HepG2 (cell line): ENCODE data around the gene FAM83C. TPM values are rescaled to one million over a fixed set of nuclear protein-coding genes. Genes with fewer than 3 reads are reported as not detected.

Experiments
- EHMT2 ChIP-seq: fragments of 200-600 bp; sonication (generic); IDR thresholded peaks from 2 replicates; pipeline ENCODE4 v1.7.0; 2017; ENCODE audit warnings: antibody characterized with exemption, low read depth, low read length, borderline replicate concordance
- SIX4 ChIP-seq: sonication (generic); formaldehyde crosslinking; IDR thresholded peaks from 2 replicates; pipeline ENCODE4 v1.4.0; 2020; ENCODE audit warnings: missing genetic modification reagents
- SMC3 ChIP-seq: IDR thresholded peaks from 2 replicates; pipeline ENCODE4 v1.6.1; 2011; ENCODE audit warnings: low read length, improper control_type of control experiment
- STAG1 ChIP-seq: sonication (generic); formaldehyde crosslinking; IDR thresholded peaks from 2 replicates; pipeline ENCODE4 v1.4.0; 2020; ENCODE audit warnings: missing genetic modification reagents
- ZNF10 ChIP-seq: sonication (generic); formaldehyde crosslinking; IDR thresholded peaks from 2 replicates; pipeline ENCODE4 v1.4.0; 2020; ENCODE audit warnings: mild to moderate bottlenecking, low read depth, missing genetic modification reagents, borderline replicate concordance
- polyA plus RNA-seq, 8 experiments: library from polyadenylated mRNA; depleted of rRNA in 3 of 8; stranded (reverse) in 7 of 8; unstranded in 1 of 8; fragments of >200 nt; fragmentation: Illumina TruSeq in 4 of 8; extraction: Trizol in 4 of 8; gene quantifications; 2 replicates each; pipeline versions ENCODE4 v1.2.1 to v1.2.3, GENCODE V29; 2011 to 2016; ENCODE audit warnings: low read depth in 4 of 8, missing spikeins in 1 of 8, mixed read lengths in 1 of 8; ENCODE audit not compliant: insufficient read depth in 1 of 8
- total RNA-seq, 5 experiments: library from RNA; depleted of rRNA; stranded (reverse); fragments of >200 nt; fragmentation: Illumina TruSeq; extraction: Trizol; gene quantifications; 2 replicates each; pipeline ENCODE4 v1.2.3, GENCODE V29; 2016; ENCODE audit warnings: low read depth in 1 of 5
- TF ChIP-seq, protein P1 (sequence below): sonication (generic); formaldehyde crosslinking; IDR thresholded peaks from 2 replicates; pipeline ENCODE4 v1.5.1; 2020; ENCODE audit warnings: mild to moderate bottlenecking, missing genetic modification reagents, moderate library complexity
- TF ChIP-seq, protein P2 (sequence below): IDR thresholded peaks from 2 replicates; pipeline ENCODE4 v1.6.1; 2016; ENCODE audit warnings: missing compliant biosample characterization, missing genetic modification reagents, borderline replicate concordance
- TF ChIP-seq, protein P3 (sequence below): sonication (generic); formaldehyde crosslinking; IDR thresholded peaks from 2 replicates; pipeline ENCODE4 v1.4.0; 2020; ENCODE audit warnings: missing genetic modification reagents, borderline replicate concordance
- TF ChIP-seq, protein P4 (sequence below): sonication (generic); formaldehyde crosslinking; IDR thresholded peaks from 2 replicates; pipeline ENCODE4 v1.4.0; 2020; ENCODE audit warnings: missing genetic modification reagents, borderline replicate concordance
- TF ChIP-seq, protein P5 (sequence below): sonication (generic); formaldehyde crosslinking; IDR thresholded peaks from 2 replicates; pipeline ENCODE4 v1.4.0; 2020; ENCODE audit warnings: missing genetic modification reagents

The FAM83C gene
- total and polyA plus RNA-seq, 2 of the 13 experiments (the other 11 are each of a cell fraction or from before 2014, with no cell fraction given): 0.04 TPM; not detected in 1

DNA sequence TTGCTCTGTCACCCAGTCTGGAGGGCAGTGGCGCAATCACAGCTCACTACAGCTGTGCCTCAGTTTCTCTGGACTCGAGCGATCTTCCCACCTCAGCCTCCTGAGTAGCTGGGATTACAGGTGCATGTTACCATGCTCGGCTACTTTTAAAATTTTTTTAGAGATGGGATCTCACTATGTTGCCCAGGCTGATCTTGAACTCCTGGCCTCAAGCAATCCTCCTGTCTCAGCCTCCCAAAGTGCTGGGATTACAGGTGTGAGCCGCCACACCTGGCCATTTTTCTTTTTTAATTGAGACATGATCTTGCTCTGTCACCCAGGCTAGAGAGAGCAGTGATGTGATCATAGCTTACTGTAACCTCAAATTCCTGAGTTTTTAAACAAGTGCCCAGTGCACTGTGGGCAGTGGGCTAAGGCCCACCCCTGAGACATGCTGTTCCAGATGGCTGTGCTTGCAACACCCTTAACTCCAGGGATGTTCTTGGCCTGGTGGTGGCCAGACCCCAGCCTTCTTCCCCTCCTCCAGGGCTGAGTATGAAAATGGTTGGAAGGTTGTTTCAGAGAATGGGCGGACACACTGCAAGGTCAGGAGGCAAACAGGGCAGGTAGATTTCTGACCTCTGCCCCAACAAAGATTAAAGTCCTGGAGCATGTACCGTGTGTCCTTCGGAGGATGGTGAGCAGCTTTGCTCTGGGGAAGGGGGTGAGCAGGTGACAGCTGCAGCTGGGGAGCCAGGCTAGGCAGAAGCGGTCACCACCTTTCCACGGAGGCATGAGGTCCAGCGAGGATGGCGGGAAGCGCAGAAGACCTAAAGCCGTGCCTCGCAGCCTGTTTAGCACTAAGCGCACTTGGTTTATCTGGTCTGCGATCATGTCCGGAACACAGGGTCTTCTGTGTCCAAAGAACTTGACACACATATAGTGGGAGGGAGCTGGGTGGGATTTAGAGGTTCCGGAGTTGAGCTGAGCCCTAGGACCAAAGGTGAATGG lies 1.4 kb upstream of the FAM83C start (continued):
- TF ChIP-seq ZNF10 (CRISPR knock-in tag) (no peak), EHMT2 (no peak), SIX4 (CRISPR knock-in tag) (no peak), STAG1 (CRISPR knock-in tag) (no peak), SMC3 (no peak)
- TF ChIP-seq, protein P1, sequence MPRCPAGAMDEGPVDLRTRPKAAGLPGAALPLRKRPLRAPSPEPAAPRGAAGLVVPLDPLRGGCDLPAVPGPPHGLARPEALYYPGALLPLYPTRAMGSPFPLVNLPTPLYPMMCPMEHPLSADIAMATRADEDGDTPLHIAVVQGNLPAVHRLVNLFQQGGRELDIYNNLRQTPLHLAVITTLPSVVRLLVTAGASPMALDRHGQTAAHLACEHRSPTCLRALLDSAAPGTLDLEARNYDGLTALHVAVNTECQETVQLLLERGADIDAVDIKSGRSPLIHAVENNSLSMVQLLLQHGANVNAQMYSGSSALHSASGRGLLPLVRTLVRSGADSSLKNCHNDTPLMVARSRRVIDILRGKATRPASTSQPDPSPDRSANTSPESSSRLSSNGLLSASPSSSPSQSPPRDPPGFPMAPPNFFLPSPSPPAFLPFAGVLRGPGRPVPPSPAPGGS (CRISPR knock-in tag): no peak; the same call in none of the 2 replicates
- TF ChIP-seq, protein P2, sequence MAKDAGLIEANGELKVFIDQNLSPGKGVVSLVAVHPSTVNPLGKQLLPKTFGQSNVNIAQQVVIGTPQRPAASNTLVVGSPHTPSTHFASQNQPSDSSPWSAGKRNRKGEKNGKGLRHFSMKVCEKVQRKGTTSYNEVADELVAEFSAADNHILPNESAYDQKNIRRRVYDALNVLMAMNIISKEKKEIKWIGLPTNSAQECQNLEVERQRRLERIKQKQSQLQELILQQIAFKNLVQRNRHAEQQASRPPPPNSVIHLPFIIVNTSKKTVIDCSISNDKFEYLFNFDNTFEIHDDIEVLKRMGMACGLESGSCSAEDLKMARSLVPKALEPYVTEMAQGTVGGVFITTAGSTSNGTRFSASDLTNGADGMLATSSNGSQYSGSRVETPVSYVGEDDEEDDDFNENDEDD (CRISPR knock-in tag): peak; percentile 76; the same call in 1 of the 2 replicates
- TF ChIP-seq, protein P3, sequence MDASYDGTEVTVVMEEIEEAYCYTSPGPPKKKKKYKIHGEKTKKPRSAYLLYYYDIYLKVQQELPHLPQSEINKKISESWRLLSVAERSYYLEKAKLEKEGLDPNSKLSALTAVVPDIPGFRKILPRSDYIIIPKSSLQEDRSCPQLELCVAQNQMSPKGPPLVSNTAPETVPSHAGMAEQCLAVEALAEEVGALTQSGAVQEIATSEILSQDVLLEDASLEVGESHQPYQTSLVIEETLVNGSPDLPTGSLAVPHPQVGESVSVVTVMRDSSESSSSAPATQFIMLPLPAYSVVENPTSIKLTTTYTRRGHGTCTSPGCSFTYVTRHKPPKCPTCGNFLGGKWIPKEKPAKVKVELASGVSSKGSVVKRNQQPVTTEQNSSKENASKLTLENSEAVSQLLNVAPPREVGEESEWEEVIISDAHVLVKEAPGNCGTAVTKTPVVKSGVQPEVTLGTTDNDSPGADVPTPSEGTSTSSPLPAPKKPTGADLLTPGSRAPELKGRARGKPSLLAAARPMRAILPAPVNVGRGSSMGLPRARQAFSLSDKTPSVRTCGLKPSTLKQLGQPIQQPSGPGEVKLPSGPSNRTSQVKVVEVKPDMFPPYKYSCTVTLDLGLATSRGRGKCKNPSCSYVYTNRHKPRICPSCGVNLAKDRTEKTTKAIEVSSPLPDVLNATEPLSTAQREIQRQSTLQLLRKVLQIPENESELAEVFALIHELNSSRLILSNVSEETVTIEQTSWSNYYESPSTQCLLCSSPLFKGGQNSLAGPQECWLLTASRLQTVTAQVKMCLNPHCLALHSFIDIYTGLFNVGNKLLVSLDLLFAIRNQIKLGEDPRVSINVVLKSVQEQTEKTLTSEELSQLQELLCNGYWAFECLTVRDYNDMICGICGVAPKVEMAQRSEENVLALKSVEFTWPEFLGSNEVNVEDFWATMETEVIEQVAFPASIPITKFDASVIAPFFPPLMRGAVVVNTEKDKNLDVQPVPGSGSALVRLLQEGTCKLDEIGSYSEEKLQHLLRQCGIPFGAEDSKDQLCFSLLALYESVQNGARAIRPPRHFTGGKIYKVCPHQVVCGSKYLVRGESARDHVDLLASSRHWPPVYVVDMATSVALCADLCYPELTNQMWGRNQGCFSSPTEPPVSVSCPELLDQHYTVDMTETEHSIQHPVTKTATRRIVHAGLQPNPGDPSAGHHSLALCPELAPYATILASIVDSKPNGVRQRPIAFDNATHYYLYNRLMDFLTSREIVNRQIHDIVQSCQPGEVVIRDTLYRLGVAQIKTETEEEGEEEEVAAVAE (CRISPR knock-in tag): no peak
- TF ChIP-seq, protein P4, sequence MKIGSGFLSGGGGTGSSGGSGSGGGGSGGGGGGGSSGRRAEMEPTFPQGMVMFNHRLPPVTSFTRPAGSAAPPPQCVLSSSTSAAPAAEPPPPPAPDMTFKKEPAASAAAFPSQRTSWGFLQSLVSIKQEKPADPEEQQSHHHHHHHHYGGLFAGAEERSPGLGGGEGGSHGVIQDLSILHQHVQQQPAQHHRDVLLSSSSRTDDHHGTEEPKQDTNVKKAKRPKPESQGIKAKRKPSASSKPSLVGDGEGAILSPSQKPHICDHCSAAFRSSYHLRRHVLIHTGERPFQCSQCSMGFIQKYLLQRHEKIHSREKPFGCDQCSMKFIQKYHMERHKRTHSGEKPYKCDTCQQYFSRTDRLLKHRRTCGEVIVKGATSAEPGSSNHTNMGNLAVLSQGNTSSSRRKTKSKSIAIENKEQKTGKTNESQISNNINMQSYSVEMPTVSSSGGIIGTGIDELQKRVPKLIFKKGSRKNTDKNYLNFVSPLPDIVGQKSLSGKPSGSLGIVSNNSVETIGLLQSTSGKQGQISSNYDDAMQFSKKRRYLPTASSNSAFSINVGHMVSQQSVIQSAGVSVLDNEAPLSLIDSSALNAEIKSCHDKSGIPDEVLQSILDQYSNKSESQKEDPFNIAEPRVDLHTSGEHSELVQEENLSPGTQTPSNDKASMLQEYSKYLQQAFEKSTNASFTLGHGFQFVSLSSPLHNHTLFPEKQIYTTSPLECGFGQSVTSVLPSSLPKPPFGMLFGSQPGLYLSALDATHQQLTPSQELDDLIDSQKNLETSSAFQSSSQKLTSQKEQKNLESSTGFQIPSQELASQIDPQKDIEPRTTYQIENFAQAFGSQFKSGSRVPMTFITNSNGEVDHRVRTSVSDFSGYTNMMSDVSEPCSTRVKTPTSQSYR (CRISPR knock-in tag): no peak
- TF ChIP-seq, protein P5, sequence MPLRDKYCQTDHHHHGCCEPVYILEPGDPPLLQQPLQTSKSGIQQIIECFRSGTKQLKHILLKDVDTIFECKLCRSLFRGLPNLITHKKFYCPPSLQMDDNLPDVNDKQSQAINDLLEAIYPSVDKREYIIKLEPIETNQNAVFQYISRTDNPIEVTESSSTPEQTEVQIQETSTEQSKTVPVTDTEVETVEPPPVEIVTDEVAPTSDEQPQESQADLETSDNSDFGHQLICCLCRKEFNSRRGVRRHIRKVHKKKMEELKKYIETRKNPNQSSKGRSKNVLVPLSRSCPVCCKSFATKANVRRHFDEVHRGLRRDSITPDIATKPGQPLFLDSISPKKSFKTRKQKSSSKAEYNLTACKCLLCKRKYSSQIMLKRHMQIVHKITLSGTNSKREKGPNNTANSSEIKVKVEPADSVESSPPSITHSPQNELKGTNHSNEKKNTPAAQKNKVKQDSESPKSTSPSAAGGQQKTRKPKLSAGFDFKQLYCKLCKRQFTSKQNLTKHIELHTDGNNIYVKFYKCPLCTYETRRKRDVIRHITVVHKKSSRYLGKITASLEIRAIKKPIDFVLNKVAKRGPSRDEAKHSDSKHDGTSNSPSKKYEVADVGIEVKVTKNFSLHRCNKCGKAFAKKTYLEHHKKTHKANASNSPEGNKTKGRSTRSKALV (CRISPR knock-in tag): no peak
